GM18526 (cell line): ENCODE data around the gene PPFIBP1.

ENCODE experiments used
- POLR2A ChIP-seq: IDR thresholded peaks from 3 replicates; pipeline ENCODE4 v1.6.1; 2011; ENCODE audit not compliant: insufficient read length; ENCODE audit errors: extremely low read depth

Gene PPFIBP1

GRCh38 chr12:27561535-27562350, 37.7 kb downstream of the PPFIBP1 start:
- no peak for TF ChIP-seq POLR2A

- no peak for TF ChIP-seq POLR2A
Observed at GRCh38 chr12:27564612-27565213, 40.7 kb downstream of the PPFIBP1 start.

- no peak for TF ChIP-seq POLR2A
Observed at GRCh38 chr12:27566159-27566558, 42.2 kb downstream of the PPFIBP1 start.

DNA sequence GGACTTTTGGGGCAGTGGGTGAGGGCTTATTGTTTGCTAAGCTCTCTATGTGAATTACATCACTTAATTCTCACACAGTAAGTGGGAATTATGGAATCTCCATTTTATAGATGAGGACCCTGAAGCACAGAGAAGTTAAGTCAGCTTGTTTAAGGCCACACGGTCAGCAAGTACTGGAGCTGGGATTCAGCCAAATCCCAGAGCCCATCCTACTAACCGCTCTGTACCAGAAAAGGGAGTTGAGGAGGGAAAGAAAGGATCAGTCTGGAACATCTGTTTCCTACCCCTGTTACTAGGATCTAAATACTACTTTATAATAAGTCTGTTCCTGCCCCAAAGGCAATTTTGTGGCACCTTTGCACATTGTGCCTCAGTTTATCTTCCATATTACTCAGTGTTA, 42.6 kb downstream of the PPFIBP1 start:
- no peak for TF ChIP-seq POLR2A

DNA sequence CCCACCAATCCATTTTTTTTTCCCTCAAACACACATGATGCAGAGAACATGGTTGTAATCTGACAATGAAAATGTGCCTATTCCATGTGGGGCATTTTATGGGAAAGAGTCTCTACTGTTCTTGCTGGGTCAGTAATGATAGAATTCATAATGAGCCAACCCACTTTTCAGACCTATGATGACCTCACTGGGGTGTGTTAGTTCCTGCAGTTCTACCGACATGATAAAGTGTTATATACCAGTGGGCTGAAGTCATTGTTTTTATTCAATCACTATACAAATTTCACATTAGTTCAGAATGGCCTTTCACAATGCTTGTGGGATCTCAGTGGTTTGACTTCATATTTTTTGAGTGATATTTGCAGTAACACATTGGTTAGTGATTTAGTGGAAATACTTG, 47.5 kb downstream of the PPFIBP1 start:
- no peak for TF ChIP-seq POLR2A

GRCh38 chr12:27572486-27573255, 48.7 kb downstream of the PPFIBP1 start:
- no peak for TF ChIP-seq POLR2A

DNA sequence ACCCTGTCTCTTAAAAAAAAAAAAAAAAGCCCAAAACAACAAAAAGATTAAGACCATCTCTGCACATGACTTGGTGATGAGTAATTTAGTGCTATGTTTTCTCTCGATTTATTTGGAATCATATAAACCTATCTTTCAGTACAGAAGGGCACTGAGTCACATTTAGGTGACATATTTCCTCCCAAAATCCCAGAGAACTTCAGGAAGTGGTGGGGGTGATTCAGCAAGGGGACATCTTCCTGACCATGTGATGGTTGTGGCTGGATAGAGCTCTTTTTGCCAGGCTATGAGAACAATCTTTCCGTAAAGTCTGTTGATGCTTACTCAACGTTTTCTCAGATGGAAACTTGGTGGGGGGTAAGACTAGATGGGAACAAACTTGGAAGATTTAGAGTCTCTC, 50.0 kb downstream of the PPFIBP1 start:
- TF ChIP-seq POLR2A, result no peak

DNA sequence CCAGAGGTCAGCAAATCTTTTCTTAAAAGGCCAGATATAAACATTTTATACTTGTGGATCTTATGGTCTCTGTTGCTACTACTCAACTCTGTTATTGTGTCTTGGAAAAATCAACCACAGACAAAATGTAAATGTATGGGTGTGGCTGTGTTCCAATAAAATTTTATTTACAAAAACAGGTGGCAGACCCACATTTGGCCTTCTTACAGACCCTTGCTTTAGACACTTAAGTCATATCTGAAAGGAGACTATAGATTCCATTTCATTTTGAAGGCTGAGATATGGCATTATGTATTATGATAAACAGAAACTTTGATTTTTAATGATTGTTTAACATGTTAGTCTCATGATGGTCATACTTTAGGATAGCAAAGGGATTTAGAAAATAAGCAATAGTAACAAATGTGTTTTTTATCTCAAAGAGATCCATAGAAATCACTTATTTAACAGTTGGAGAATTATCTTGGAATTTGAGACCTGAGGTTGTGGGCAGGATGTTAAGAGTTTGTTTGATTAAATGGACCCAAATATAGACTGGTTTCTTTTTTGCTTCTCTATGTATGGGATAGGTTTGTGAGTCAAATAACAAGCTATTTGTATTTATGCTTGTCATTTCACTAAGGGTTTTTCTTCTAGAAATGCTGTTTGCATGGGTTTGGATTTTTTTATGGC, 51.2 kb downstream of the PPFIBP1 start:
- TF ChIP-seq POLR2A, result no peak

DNA sequence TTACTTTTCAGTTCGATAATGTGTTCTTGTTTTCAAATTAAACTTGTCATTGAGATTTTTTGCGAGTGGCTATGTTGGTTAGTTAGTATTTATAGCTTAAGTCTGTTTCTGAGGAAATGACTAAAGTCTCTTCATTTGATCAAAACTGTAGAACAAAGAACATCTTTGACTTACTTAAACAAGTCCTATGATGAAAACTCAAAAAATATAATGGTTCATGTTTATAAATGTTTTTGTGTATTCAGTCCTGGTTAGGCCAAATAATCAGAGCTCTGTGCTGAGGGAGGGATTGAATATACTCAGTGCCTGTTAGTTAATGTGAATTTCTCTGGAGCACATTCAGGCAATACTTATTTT, 51.7 kb downstream of the PPFIBP1 start:
- no peak for TF ChIP-seq POLR2A

DNA sequence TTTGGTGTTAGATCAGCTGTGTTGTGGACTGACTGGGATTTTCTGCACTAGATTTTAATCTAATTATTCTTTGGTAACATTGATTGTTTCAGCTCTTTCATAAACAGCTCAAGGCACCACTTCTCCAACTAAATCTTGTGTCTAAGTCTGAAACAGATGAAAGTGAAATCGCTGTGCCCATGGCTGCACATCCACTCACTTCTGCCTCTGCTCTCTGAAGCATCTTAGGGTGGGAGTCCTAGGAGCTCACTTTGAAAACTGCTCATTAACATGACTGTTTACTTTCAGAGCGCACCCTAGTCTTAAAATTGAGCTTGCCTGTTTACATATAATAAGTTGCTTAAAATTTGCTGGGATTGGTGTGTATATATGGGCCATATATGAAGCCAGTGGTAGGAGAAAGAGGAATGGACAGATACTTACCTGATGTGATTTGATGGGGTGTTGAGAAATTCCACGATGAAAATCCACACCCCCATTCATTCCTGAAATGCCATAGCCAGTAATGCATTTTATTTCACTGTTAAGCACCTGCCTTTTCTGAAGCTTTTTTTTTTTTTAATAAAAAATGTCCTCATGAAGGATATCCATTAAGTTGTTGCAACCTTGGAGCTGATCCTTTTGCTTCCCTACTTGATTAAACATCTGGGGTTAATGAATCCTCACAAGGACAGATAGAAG, 52.8 kb downstream of the PPFIBP1 start:
- TF ChIP-seq POLR2A, result no peak

DNA sequence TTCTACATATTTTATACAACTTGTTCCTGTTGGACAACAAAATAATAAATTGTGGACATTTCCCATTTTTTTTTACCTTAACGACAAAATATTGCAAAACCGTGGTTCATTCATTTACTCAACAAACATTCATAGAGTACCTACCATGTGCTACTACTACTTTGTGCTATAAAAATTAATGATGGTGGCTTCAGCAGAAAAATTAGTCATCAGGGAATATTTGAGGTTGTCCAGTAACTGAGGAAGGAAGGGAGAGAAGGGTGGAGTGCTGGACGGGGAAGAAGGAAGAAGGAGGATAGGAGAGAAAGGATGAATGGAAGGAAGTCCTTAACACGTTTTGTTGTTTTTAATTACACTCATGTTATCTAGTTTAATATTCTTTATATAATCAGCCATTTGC, 53.7 kb downstream of the PPFIBP1 start:
- TF ChIP-seq POLR2A, result no peak

- no peak for TF ChIP-seq POLR2A
Observed at GRCh38 chr12:27578689-27579372, 54.8 kb downstream of the PPFIBP1 start.

DNA sequence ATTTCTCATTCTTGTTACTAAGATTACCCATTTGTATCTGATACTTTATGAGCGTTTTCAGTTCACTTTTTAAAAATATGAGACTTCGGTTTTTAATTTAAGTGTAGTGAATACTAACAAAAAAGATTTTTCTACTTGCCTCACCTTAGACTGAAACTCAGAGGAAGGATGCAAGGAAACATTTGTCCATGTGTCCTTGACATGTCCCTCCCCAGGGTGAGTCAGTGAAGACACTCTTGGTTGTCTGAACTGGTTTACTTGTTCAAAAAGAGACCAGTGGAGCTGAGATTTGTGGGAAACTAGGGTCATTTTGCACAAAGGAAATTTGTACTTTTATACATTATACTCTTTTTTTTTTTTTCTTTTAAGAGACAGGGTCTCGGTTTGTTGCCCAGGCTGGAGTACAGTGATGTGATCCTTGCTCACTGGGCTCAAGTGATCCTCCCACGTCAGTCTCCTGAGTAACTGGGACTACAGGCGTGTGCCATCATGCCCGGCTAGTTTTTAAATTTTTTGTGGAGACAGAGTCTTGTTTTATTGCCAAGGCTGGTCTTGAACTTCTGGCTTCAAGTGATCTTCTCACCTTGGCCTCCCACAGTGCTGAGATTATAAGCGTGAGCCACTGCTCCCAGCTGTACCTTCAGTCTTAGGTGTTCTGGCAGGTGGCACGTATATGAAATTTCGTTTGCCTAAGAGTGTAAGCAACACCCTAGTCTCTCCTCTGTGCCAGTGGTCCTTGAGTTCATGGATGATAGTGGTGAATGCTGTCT, 56.7 kb downstream of the PPFIBP1 start:
- no peak for TF ChIP-seq POLR2A
